Measurements from ENCODE around the gene MAP2K4. TPM values are rescaled to one million over a fixed set of nuclear protein-coding genes. Genes with fewer than 3 reads are reported as not detected.

MAP2K4 gene
- total and polyA plus RNA-seq, 2 of the 13 experiments (the other 11 are each of a cell fraction or from before 2014, with no cell fraction given), result 21.5 to 35.6 TPM

- TF ChIP-seq MLXIP (CRISPR knock-in tag; IDR thresholded peaks at IDR 0.05; ENCODE audit: borderline replicate concordance) (no peak), SYNCRIP (IDR thresholded peaks at IDR 0.05; ENCODE audit: insufficient read depth, low read depth, low read length) (no peak), ZNF576 (CRISPR knock-in tag; IDR thresholded peaks at IDR 0.05) (no peak), TCF7 (IDR thresholded peaks at IDR 0.05; ENCODE audit: low read depth) (0 out of 2 replicates have a peak, but pooled peaks have one; percentile 9), SAP130 (CRISPR knock-in tag; IDR thresholded peaks at IDR 0.05; ENCODE audit: low read depth) (0 out of 2 replicates have a peak, but pooled peaks have one; percentile 19)
Measured at GRCh38 chr17:12024327-12024726, 3.6 kb downstream of the MAP2K4 start (continued).

- POLR2A ChIA-PET, result interaction anchor here (1.5 kb wide), 1 partner anchor 30 kb away, joined by 6 read pairs; the partner anchor contains the start of gene ZNF18
- DNase-seq (ENCODE audit: low spot score) (no peak), FAIRE-seq (no peak)
Measured at GRCh38 chr17:12027658-12028057, 7.0 kb downstream of the MAP2K4 start.

More at GRCh38 chr17:12027658-12028057, 7.0 kb downstream of the MAP2K4 start:
- H3K9ac ChIP-seq (ENCODE audit: insufficient read depth, low read depth, low read length), result no peak overlapping the region
- H3K4me1 ChIP-seq (ENCODE audit: insufficient read depth, low read length), result peaks cover 39% of the 10 kb centered on the region
- H3K27ac ChIP-seq (ENCODE audit: extremely low read length, insufficient read depth, low read length), result no peak overlapping the region
- H3K9me3 ChIP-seq (ENCODE audit: low read length), result no peaks in the 10 kb centered on the region
- H3K27me3 ChIP-seq (ENCODE audit: control insufficient read depth in 1 of 2, insufficient read depth in 2 of 2, low read length in 2 of 2), result no peaks in the 10 kb centered on the region
- no peak overlapping the region for H2AFZ ChIP-seq (ENCODE audit: low read length)
- peaks cover 0 to 3% of the 10 kb centered on the region in 2 experiments; a peak in 3 of 5 replicates for H3K36me3 ChIP-seq (replicated peaks in 1 of 2; ENCODE audit: control insufficient read depth in 1 of 2, insufficient read depth in 2 of 2, low read length in 2 of 2)
- intact Hi-C loops (cut with micrococcal nuclease; ENCODE audit: unreplicated experiment) (loop anchor here (10.0 kb wide), 1 partner anchor 57 kb away; no protein-coding TSS in a partner anchor), in situ Hi-C loops (cut with HindIII; ENCODE audit: extremely low pct_ligation_motif_present, low pct_unique_long_range_greater_than_20kb) (no loop called here)
- H3K4me2 ChIP-seq (ENCODE audit: low read depth, low read length), result no peak overlapping the region
- H4K20me1 ChIP-seq (ENCODE audit: insufficient read depth, low read length), result peaks cover 29% of the 10 kb centered on the region
- TF ChIP-seq ZZZ3 (CRISPR knock-in tag; IDR thresholded peaks at IDR 0.05; ENCODE audit: borderline replicate concordance), result no peak
- no peak for TF ChIP-seq YEATS4 (CRISPR knock-in tag; IDR thresholded peaks at IDR 0.05; ENCODE audit: borderline replicate concordance)
- TF ChIP-seq ZNF773 (CRISPR knock-in tag; IDR thresholded peaks at IDR 0.05; ENCODE audit: borderline replicate concordance), result no peak
- TF ChIP-seq SMARCE1 (IDR thresholded peaks at IDR 0.05; ENCODE audit: borderline replicate concordance), result no peak
- TF ChIP-seq NR2F6 (IDR thresholded peaks at IDR 0.05), result no peak
- TF ChIP-seq NR2F6 (CRISPR knock-in tag; IDR thresholded peaks at IDR 0.05), result no peak
- no peak for TF ChIP-seq ZNF558 (CRISPR knock-in tag; IDR thresholded peaks at IDR 0.05; ENCODE audit: borderline replicate concordance)
- WGBS (ENCODE audit: low lambda C conversion rate), result 100% methylated on average over 1 of the region's 1 CpG
- CTCF ChIA-PET (ENCODE audit: low intra/inter-chr PET ratio, low total read pairs), result no interaction called here
- no peak overlapping the region for H3K4me3 ChIP-seq (replicated peaks in 1 of 3; ENCODE audit: insufficient read depth in 1 of 3, low read depth in 2 of 3, low read length in 3 of 3)
- ATAC-seq, result no peak
- H3K79me2 ChIP-seq (ENCODE audit: insufficient read depth, low read length), result peaks cover 93% of the 10 kb centered on the region
- no TSS peak for BruUV-seq (replicated peaks)
